ENCODE measurements around the gene SLC39A13.

SLC39A13 gene

DNA sequence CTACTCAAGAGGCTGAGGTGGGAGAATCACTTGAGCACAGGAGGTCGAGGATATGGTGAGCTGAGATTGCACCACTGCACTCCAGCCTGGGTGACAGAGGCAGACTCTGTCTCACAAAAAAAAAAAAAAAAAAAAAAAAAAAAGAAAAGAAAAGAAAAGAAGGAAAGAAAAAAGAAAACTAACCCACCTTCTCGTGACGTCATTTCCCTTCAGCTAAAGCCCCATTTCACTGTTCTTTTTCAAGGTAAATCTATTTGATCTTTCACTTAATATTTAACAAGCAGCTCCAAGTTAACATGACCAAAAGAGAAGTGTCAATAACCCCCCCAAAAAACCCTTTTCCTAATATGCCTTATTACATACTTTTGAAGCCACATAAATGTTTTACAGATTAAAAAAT, 35.4 kb downstream of the SLC39A13 start:
- TF ChIP-seq, protein P1, sequence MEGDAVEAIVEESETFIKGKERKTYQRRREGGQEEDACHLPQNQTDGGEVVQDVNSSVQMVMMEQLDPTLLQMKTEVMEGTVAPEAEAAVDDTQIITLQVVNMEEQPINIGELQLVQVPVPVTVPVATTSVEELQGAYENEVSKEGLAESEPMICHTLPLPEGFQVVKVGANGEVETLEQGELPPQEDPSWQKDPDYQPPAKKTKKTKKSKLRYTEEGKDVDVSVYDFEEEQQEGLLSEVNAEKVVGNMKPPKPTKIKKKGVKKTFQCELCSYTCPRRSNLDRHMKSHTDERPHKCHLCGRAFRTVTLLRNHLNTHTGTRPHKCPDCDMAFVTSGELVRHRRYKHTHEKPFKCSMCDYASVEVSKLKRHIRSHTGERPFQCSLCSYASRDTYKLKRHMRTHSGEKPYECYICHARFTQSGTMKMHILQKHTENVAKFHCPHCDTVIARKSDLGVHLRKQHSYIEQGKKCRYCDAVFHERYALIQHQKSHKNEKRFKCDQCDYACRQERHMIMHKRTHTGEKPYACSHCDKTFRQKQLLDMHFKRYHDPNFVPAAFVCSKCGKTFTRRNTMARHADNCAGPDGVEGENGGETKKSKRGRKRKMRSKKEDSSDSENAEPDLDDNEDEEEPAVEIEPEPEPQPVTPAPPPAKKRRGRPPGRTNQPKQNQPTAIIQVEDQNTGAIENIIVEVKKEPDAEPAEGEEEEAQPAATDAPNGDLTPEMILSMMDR (IDR thresholded peaks at IDR 0.05; ENCODE audit: insufficient read depth, low read depth, low read length, missing control alignments) = no peak
- DNase-seq (ENCODE audit: low read depth) = no peak
- H3K4me3 ChIP-seq (ENCODE audit: low read length) = no peak overlapping the region

DNA sequence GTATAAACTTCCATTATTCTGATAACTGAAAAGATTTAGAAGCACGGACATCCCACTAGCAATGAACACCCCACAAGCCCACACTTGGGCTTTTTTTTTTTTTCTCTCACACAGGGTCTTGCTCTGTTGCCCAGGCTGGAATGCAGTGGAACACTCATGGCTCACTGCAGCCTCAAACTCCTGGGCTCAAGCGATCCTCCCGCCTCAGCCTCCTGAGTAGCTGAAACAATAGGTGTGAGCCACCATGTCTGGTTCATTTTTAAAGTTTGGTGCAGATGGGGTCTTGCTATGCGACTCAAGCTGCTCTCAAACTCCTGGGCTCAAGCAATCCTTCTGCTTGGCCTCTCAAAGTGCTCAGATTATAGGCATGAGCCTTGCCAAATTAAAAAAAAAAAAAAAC, 37.5 kb downstream of the SLC39A13 start:
- H3K4me3 ChIP-seq (ENCODE audit: low read length) = no peak overlapping the region
- TF ChIP-seq, protein P1 (IDR thresholded peaks at IDR 0.05; ENCODE audit: insufficient read depth, low read depth, low read length, missing control alignments) = no peak
- no peak for DNase-seq (ENCODE audit: low read depth)

DNA sequence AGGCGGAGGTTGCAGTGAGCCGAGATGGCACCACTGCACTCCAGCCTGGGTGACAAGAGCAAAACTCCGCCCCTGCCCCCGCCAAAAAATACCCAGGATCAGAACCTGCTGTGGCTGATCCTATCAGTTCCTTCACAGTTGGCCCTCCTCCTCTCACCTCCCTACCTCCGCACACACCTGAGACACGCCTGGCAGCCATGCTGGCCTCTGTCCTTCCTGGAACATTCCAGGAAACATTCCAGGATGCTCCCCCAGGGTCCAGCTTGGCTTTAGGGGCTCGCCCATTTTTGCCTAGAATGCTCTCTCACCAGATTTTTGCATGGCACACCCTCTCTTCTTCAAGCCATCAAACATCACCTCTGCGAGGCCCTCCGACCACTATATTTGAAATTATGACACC, 38.4 kb downstream of the SLC39A13 start:
- TF ChIP-seq, protein P1 (IDR thresholded peaks at IDR 0.05; ENCODE audit: insufficient read depth, low read depth, low read length, missing control alignments) = no peak
- no peak overlapping the region for H3K4me3 ChIP-seq (ENCODE audit: low read length)
- DNase-seq (ENCODE audit: low read depth) = no peak

DNA sequence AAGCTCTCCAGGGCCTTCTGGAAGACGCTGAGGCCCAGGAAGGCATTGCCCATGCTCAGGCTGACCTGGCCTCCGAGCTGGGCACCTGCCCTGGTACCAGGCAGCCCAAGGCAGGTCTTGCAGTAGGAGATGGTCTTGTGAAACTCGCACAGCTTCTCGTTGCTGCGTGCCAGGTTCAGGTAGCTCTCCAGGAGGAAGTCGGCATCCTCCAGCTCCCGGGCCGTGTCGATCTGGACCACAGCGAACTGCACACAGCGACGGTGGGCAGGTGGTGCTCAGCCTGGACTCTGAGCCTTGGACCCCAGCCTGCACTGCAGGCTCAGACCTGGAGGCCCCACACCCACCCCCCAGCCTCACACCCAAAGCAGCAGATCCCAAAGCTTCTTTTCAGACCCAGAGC, 39.5 kb downstream of the SLC39A13 start:
- TF ChIP-seq, protein P1 (IDR thresholded peaks at IDR 0.05; ENCODE audit: insufficient read depth, low read depth, low read length, missing control alignments) = no peak
- H3K4me3 ChIP-seq (ENCODE audit: low read length) = no peak overlapping the region
- DNase-seq (ENCODE audit: low read depth) = no peak

DNA sequence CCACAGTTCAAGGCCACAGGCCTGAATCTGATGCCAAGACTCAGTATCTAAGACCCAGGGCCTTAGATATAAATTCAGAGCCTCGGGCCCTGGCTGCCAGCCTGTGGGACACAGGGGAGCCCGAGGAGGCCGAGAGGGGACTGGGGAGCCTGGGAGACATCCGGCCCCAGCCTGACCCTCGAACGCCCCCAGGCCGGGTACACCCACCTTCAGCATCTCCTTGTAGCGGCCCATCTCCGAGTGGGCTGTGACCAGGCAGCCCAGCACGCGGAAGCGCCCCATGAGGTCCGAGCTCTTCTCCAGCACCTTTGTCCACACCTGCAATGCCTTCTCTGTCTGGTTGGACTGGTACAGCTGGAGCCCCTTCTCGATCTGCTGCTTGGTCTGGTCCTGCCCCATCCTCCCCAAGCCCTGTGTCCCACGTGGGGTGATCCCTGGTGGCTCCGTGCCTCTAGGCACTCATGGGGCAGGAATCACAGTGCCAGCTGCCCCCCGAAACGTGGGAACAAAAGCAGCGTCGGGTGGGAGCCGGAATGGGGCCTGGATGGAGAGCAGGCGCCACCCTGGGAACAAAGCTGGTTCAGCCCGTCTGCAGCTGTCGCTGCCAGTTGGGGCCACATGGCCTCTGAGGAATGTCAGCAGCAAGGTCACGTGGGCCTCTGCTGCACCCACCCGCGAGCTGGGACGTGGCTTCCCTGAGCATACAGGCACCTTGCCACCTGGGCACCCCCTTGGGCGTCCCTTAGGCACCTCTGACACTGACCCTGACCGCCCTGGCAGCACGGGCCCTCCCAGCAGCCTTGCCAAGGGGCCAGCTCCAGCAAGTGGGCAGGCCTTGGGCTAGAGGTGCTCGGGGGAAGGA, 40.4 kb downstream of the SLC39A13 start, which contains the start of gene RAPSN:
Gene RAPSN, minus strand, starts transcription at position 571 of the 862 bp plus-strand sequence. Its CDS starts 172 bp downstream, at position 399.
- no peak within 1 kb of the TSS for H3K4me3 ChIP-seq (ENCODE audit: low read length)
- TF ChIP-seq, protein P1 (IDR thresholded peaks at IDR 0.05; ENCODE audit: insufficient read depth, low read depth, low read length, missing control alignments) = no peak
- DNase-seq (ENCODE audit: low read depth) = no peak

DNA sequence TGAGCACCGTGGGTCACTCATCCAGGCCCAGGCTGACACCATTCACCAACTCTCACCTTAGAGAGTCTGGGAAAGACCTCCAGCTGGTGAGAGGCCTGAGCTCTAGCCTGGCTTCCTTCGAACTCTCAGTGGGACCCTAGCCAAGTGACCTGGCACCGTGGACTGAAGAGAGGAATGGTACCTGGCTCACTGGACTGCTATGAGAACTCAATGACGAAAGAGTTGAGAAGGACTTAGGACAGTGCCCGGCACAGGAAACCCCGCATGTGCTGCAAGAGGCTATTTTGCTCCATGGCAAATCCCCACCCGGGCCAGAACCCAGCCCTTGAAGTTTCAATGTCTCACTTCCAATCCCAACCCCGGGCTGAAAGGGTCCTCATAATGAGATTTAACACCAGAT, 41.2 kb downstream of the SLC39A13 start:
- no peak overlapping the region for H3K4me3 ChIP-seq (ENCODE audit: low read length)
- TF ChIP-seq, protein P1 (IDR thresholded peaks at IDR 0.05; ENCODE audit: insufficient read depth, low read depth, low read length, missing control alignments) = no peak

DNA sequence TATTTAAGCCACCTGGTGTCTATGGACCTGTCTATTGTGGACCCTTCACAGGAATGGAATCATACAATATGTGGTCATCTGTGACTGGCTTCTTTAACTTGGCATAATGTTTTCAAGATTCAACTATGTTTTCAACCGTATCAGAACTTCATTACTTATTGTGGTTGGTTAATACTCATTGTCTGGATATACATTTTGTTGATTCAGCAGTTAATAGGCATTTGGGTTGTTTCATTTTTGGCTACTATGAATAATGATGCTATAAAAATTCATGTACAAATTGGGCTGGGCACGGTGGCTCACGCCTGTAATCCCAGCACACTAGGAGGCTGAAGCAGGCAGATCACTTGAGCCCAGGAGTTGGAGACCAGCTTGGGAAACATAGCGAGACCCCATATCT, 43.0 kb downstream of the SLC39A13 start:
- H3K4me3 ChIP-seq (ENCODE audit: low read length) = no peak overlapping the region
- TF ChIP-seq, protein P1 (IDR thresholded peaks at IDR 0.05; ENCODE audit: insufficient read depth, low read depth, low read length, missing control alignments) = no peak

More for the DNA sequence above, 41.2 kb downstream of the SLC39A13 start:
- no peak for DNase-seq (ENCODE audit: low read depth)

More for the DNA sequence above, 43.0 kb downstream of the SLC39A13 start:
- no peak for DNase-seq (ENCODE audit: low read depth)

Measured in epithelial cell of esophagus (primary cell).